GM12878 (cell line): ENCODE results near the gene PAX7. TPM values are rescaled to one million over a fixed set of nuclear protein-coding genes. Genes with fewer than 3 reads are reported as not detected.

Source experiments
- ATAC-seq: fragments of 200-7000 bp; cut with Tn5 transposase; 3 replicates; pipeline ENCODE4 v1.9.1; 2020; ENCODE audit warnings: mild to moderate bottlenecking, moderate library complexity
- BruUV-seq: library from RNA; stranded (reverse); fragments of 400-500 nt; replicated peaks from 2 replicates; lab custom pipeline; 2021; lab: Mats Ljungman, UMichigan
- CTCF ChIA-PET: fragments of 300-600 bp; sonication (Branson Sonifier 250); formaldehyde crosslinking; extraction: SDS; loops from one replicate; lab custom pipeline; 2021; ENCODE audit warnings: inconsistent platforms; lab: Yijun Ruan, JAX
- POLR2A ChIA-PET: fragments of 350-600 bp; formaldehyde crosslinking; extraction: SDS; loops from one replicate; lab custom pipeline; 2021; ENCODE audit warnings: inconsistent platforms; lab: Charles Lee
- RAD21 ChIA-PET: fragments of 300-600 bp; sonication (Branson Sonifier 250); formaldehyde crosslinking; loops from one replicate; lab custom pipeline; 2023; ENCODE audit warnings: antibody characterized with exemption; ENCODE audit not compliant: unreplicated experiment; lab: Charles Lee
- SMC1A ChIA-PET: fragments of 300-600 bp; sonication (Branson Sonifier 250); formaldehyde crosslinking; loops from one replicate; lab custom pipeline; 2023; ENCODE audit not compliant: unreplicated experiment, uncharacterized antibody; lab: Charles Lee
- DNase-seq: peaks from one replicate; pipeline ENCODE4 v3.0.0-alpha.2; 2011; ENCODE audit warnings: low read depth, low spot score
- FAIRE-seq: peaks from 3 replicates; lab custom pipeline; 2011; peaks lifted over from hg19 to GRCh38; lab: Jason Lieb, UNC
- H2AFZ ChIP-seq: 2 replicates; pipeline ENCODE4 v1.6.0; 2011; ENCODE audit warnings: low read depth, low read length, control low read depth; ENCODE audit not compliant: control insufficient read depth
- H3K27ac ChIP-seq: 2 replicates; pipeline ENCODE4 v1.5.1; 2011; ENCODE audit warnings: control low read depth; ENCODE audit not compliant: control insufficient read depth, insufficient read depth
- H3K27me3 ChIP-seq, 2 experiments: replicated peaks in 1 of 2; 2 replicates each; pipeline versions ENCODE4 v1.6.0 to v1.6.1; 2011; ENCODE audit warnings: low read length in 1 of 2; ENCODE audit not compliant: control insufficient read depth in 2 of 2, insufficient read depth in 2 of 2
- H3K36me3 ChIP-seq, 2 experiments: 2 replicates each; pipeline ENCODE4 v1.5.1; 2011; ENCODE audit warnings: low read length in 1 of 2; ENCODE audit not compliant: control insufficient read depth in 2 of 2, insufficient read depth in 2 of 2
- H3K4me1 ChIP-seq: 2 replicates; pipeline ENCODE4 v1.6.1; 2011; ENCODE audit warnings: mild to moderate bottlenecking, low read length, moderate library complexity, mixed read lengths; ENCODE audit not compliant: control insufficient read depth, insufficient read depth
- H3K4me2 ChIP-seq: 2 replicates; pipeline ENCODE4 v1.6.0; 2011; ENCODE audit warnings: control low read depth; ENCODE audit not compliant: control insufficient read depth, insufficient read depth
- H3K4me3 ChIP-seq: fragments of 200-600 bp; sonication (generic); 2 replicates; pipeline ENCODE4 v1.5.1; 2016
- H3K79me2 ChIP-seq: 2 replicates; pipeline ENCODE4 v1.6.0; 2011; ENCODE audit warnings: low read length; ENCODE audit not compliant: control insufficient read depth, insufficient read depth
- H3K9ac ChIP-seq: 2 replicates; pipeline ENCODE4 v1.8.0; 2011; ENCODE audit warnings: low read length, control low read depth, mixed read lengths; ENCODE audit not compliant: control insufficient read depth, insufficient read depth
- H3K9me3 ChIP-seq: replicated peaks from 3 replicates; pipeline ENCODE4 v1.5.1; 2011; ENCODE audit warnings: mild to moderate bottlenecking, low read length; ENCODE audit not compliant: control insufficient read depth, insufficient read depth
- H4K20me1 ChIP-seq: 2 replicates; pipeline ENCODE4 v1.6.0; 2011; ENCODE audit not compliant: control insufficient read depth, insufficient read depth
- BMI1 ChIP-seq: fragments of 450-650 bp; IDR thresholded peaks from 2 replicates; pipeline ENCODE4 v1.6.1; 2016; ENCODE audit warnings: mild to moderate bottlenecking, moderate library complexity, borderline replicate concordance
- CEBPB ChIP-seq, 2 experiments: fragments of 150-350 bp in 1 of 2; IDR thresholded peaks; 2 replicates each; pipeline ENCODE4 v1.6.1; 2012 to 2014; ENCODE audit warnings: low read depth in 2 of 2, low read length in 2 of 2, borderline replicate concordance in 1 of 2, inconsistent platforms in 1 of 2
- CREM ChIP-seq: IDR thresholded peaks from 2 replicates; pipeline ENCODE4 v1.6.1; 2014; ENCODE audit warnings: antibody characterized with exemption, low read depth
- ETV6 ChIP-seq, 2 experiments: fragments of 450-650 bp in 1 of 2; IDR thresholded peaks in 1 of 2; conservative IDR thresholded peaks in 1 of 2; 2 replicates each; pipeline ENCODE4 v1.6.1; 2014; ENCODE audit warnings: antibody characterized with exemption in 1 of 2, borderline replicate concordance in 1 of 2, low read depth in 1 of 2, mild to moderate bottlenecking in 1 of 2, moderate library complexity in 1 of 2
- NBN ChIP-seq: fragments of 450-650 bp; IDR thresholded peaks from 2 replicates; pipeline ENCODE4 v1.6.1; 2016
- NFXL1 ChIP-seq: fragments of 450-650 bp; IDR thresholded peaks from 2 replicates; pipeline ENCODE4 v1.6.1; 2017; ENCODE audit warnings: antibody characterized with exemption, mild to moderate bottlenecking, borderline replicate concordance
- NFYB ChIP-seq: IDR thresholded peaks from 2 replicates; pipeline ENCODE4 v1.6.1; 2011; ENCODE audit warnings: low read depth, mild to moderate bottlenecking, low read length, improper control_type of control experiment, moderate library complexity; ENCODE audit not compliant: insufficient read depth
- PAX8 ChIP-seq: fragments of 450-650 bp; IDR thresholded peaks from 2 replicates; pipeline ENCODE4 v1.6.1; 2017; ENCODE audit warnings: mild to moderate bottlenecking, moderate library complexity
- SIN3A ChIP-seq: IDR thresholded peaks from 2 replicates; pipeline ENCODE4 v1.6.1; 2012; ENCODE audit warnings: low read depth, low read length, improper control_type of control experiment
- SKIL ChIP-seq: fragments of 450-650 bp; IDR thresholded peaks from 2 replicates; pipeline ENCODE4 v1.6.1; 2017; ENCODE audit warnings: mild to moderate bottlenecking, low read depth, inconsistent platforms; ENCODE audit not compliant: poor library complexity, severe bottlenecking
- SUPT20H ChIP-seq: IDR thresholded peaks from 2 replicates; pipeline ENCODE4 v1.6.1; 2011; ENCODE audit warnings: low read depth, mild to moderate bottlenecking, low read length, moderate library complexity, borderline replicate concordance; ENCODE audit not compliant: control insufficient read depth
- TCF12 ChIP-seq: IDR thresholded peaks from 2 replicates; pipeline ENCODE4 v1.6.1; 2011; ENCODE audit warnings: low read depth, mild to moderate bottlenecking, low read length
- WGBS: methylation state at CpG from one replicate; pipeline ENCODE4 v1.1.6; 2016; ENCODE audit warnings: low lambda C conversion rate; ENCODE audit not compliant: insufficient replicate concordance, insufficient coverage; ENCODE audit errors: missing lambda C conversion rate; 5-methylcytosine and 5-hydroxymethylcytosine counted together
- in situ Hi-C: fragments of 300-500 bp; cut with MboI; formaldehyde crosslinking; loops from 9 replicates; pipeline ENCODE4 v1.14.3; 2018; ENCODE audit warnings: mixed read lengths
- intact Hi-C: fragments of 100-400 bp; cut with micrococcal nuclease; formaldehyde crosslinking; loops from one replicate; pipeline ENCODE4 v1.14.2; 2022; ENCODE audit not compliant: unreplicated experiment
- polyA plus RNA-seq, 11 experiments: library from polyadenylated mRNA; depleted of rRNA in 4 of 11; unstranded in 6 of 11; stranded (reverse) in 5 of 11; fragments of >200 nt; fragmentation: Nextera tagmentation in 4 of 11; fragmentation: Illumina TruSeq in 1 of 11; extraction: Ambion mirVana in 4 of 11; extraction: Trizol in 1 of 11; gene quantifications; 1 replicate in 1 of 11; 2 replicates in 10 of 11; pipeline versions ENCODE4 v1.2.1 to v1.2.3, GENCODE V29; 2011 to 2016; ENCODE audit warnings: inconsistent platforms in 2 of 11, missing spikeins in 2 of 11, low read depth in 1 of 11
- total RNA-seq, 4 experiments: library from RNA; depleted of rRNA in 3 of 4; stranded (reverse); fragments of >200 nt in 3 of 4; fragmentation: Illumina TruSeq in 1 of 4; extraction: Trizol in 1 of 4; gene quantifications; 2 replicates each; pipeline versions ENCODE4 v1.2.1 to v1.2.3, GENCODE V29; 2013 to 2021
- TF ChIP-seq, protein P1 (sequence below): fragments of 150-350 bp; IDR thresholded peaks from 2 replicates; pipeline ENCODE4 v1.6.1; 2016; ENCODE audit warnings: low read depth, low read length
- TF ChIP-seq, protein P2 (sequence below): fragments of 450-650 bp; IDR thresholded peaks from 2 replicates; pipeline ENCODE4 v1.6.1; 2017; ENCODE audit warnings: mild to moderate bottlenecking, moderate library complexity

PAX7 gene
- total and polyA plus RNA-seq, 10 of the 15 experiments (the other 5 are each of a cell fraction or from before 2014, with no cell fraction given): not detected

- intact Hi-C loops (loop anchor here (10.0 kb wide), 1 partner anchor 919 kb away; no protein-coding TSS in a partner anchor), in situ Hi-C loops (no loop called here)
- no peaks in the 10 kb centered on the region for H3K79me2 ChIP-seq
- H3K4me2 ChIP-seq: no peak overlapping the region
- H3K9me3 ChIP-seq: no peaks in the 10 kb centered on the region
- BruUV-seq: no TSS peak
- 15% methylated on average over 7 of the region's 7 CpGs for WGBS
- POLR2A ChIA-PET: no interaction called here
- no peak overlapping the region for H3K4me3 ChIP-seq
- DNase-seq: no peak
- H3K4me1 ChIP-seq: no peaks in the 10 kb centered on the region
- H4K20me1 ChIP-seq: no peaks in the 10 kb centered on the region
- RAD21 ChIA-PET: interaction anchor here (1.5 kb wide), 1 partner anchor 281 kb away, joined by 3 read pairs; no protein-coding TSS in a partner anchor
- H3K9ac ChIP-seq: no peak overlapping the region
- no peaks in the 10 kb centered on the region for H3K36me3 ChIP-seq
- H3K27ac ChIP-seq: no peak overlapping the region
- CTCF ChIA-PET: interaction anchor here (0.6 kb wide), 1 partner anchor 98 kb away, joined by 3 read pairs; no protein-coding TSS in a partner anchor
- FAIRE-seq: no peak
- SMC1A ChIA-PET: interaction anchor here (0.8 to 1.1 kb wide), 3 partner anchors 79 to 660 kb away, joined by 3 read pairs; no protein-coding TSS in a partner anchor
- no peak for ATAC-seq
- no peak overlapping the region for H2AFZ ChIP-seq
- no peaks in the 10 kb centered on the region for H3K27me3 ChIP-seq
- TF ChIP-seq NFYB: no peak
- TF ChIP-seq SKIL: no peak
- no peak for TF ChIP-seq SUPT20H
- no peak for TF ChIP-seq ETV6 (conservative IDR thresholded peaks at IDR 0.05 in 1 of 2, IDR thresholded peaks at IDR 0.05 in 1 of 2; ENCODE audit: borderline replicate concordance in 1 of 2, low read depth in 1 of 2)
- TF ChIP-seq CREM: no peak
- TF ChIP-seq TCF12: no peak
- TF ChIP-seq CEBPB (IDR thresholded peaks at IDR 0.05; ENCODE audit: borderline replicate concordance in 1 of 2, low read depth in 2 of 2, low read length in 2 of 2): no peak
- no peak for TF ChIP-seq SIN3A
- TF ChIP-seq, protein P1, sequence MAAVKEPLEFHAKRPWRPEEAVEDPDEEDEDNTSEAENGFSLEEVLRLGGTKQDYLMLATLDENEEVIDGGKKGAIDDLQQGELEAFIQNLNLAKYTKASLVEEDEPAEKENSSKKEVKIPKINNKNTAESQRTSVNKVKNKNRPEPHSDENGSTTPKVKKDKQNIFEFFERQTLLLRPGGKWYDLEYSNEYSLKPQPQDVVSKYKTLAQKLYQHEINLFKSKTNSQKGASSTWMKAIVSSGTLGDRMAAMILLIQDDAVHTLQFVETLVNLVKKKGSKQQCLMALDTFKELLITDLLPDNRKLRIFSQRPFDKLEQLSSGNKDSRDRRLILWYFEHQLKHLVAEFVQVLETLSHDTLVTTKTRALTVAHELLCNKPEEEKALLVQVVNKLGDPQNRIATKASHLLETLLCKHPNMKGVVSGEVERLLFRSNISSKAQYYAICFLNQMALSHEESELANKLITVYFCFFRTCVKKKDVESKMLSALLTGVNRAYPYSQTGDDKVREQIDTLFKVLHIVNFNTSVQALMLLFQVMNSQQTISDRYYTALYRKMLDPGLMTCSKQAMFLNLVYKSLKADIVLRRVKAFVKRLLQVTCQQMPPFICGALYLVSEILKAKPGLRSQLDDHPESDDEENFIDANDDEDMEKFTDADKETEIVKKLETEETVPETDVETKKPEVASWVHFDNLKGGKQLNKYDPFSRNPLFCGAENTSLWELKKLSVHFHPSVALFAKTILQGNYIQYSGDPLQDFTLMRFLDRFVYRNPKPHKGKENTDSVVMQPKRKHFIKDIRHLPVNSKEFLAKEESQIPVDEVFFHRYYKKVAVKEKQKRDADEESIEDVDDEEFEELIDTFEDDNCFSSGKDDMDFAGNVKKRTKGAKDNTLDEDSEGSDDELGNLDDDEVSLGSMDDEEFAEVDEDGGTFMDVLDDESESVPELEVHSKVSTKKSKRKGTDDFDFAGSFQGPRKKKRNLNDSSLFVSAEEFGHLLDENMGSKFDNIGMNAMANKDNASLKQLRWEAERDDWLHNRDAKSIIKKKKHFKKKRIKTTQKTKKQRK: no peak
- TF ChIP-seq BMI1: no peak
- no peak for TF ChIP-seq PAX8
- no peak for TF ChIP-seq NBN
- TF ChIP-seq, protein P2, sequence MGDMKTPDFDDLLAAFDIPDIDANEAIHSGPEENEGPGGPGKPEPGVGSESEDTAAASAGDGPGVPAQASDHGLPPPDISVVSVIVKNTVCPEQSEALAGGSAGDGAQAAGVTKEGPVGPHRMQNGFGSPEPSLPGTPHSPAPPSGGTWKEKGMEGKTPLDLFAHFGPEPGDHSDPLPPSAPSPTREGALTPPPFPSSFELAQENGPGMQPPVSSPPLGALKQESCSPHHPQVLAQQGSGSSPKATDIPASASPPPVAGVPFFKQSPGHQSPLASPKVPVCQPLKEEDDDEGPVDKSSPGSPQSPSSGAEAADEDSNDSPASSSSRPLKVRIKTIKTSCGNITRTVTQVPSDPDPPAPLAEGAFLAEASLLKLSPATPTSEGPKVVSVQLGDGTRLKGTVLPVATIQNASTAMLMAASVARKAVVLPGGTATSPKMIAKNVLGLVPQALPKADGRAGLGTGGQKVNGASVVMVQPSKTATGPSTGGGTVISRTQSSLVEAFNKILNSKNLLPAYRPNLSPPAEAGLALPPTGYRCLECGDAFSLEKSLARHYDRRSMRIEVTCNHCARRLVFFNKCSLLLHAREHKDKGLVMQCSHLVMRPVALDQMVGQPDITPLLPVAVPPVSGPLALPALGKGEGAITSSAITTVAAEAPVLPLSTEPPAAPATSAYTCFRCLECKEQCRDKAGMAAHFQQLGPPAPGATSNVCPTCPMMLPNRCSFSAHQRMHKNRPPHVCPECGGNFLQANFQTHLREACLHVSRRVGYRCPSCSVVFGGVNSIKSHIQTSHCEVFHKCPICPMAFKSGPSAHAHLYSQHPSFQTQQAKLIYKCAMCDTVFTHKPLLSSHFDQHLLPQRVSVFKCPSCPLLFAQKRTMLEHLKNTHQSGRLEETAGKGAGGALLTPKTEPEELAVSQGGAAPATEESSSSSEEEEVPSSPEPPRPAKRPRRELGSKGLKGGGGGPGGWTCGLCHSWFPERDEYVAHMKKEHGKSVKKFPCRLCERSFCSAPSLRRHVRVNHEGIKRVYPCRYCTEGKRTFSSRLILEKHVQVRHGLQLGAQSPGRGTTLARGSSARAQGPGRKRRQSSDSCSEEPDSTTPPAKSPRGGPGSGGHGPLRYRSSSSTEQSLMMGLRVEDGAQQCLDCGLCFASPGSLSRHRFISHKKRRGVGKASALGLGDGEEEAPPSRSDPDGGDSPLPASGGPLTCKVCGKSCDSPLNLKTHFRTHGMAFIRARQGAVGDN: no peak
- TF ChIP-seq NFXL1: no peak
Measured at GRCh38 chr1:18583326-18583941, 47.2 kb upstream of the PAX7 start.
